CD14-positive monocyte (primary cell): Measurements from ENCODE around the gene PTPN13. TPM values are rescaled to one million over a fixed set of nuclear protein-coding genes. Genes with fewer than 3 reads are reported as not detected.

Experiments used
- DNase-seq, 3 donors: peaks; one replicate each; pipeline ENCODE4 v3.0.0-alpha.2; 2011 to 2022
- H2AFZ ChIP-seq: 2 replicates; pipeline ENCODE4 v1.6.0; 2012; ENCODE audit warnings: mild to moderate bottlenecking, low read depth, low read length, inconsistent platforms; ENCODE audit not compliant: insufficient read depth, poor library complexity, severe bottlenecking
- H3K27ac ChIP-seq, 2 donors: 1 replicate in 1 of 2; 2 replicates in 1 of 2; pipeline ENCODE4 v1.5.1; 2012 to 2013; ENCODE audit warnings: low read length in 2 of 2, control low read depth in 1 of 2, inconsistent platforms in 1 of 2, low read depth in 1 of 2, mild to moderate bottlenecking in 1 of 2
- H3K27me3 ChIP-seq, 2 donors: one replicate each; pipeline versions ENCODE4 v1.6.0 to v1.6.1; 2011 to 2013; ENCODE audit warnings: low read length in 2 of 2; ENCODE audit not compliant: control insufficient read depth in 2 of 2, insufficient read depth in 2 of 2
- H3K36me3 ChIP-seq, 2 donors: replicated peaks in 1 of 2; 1 replicate in 1 of 2; 2 replicates in 1 of 2; pipeline versions ENCODE4 v1.5.1 to v1.6.1; 2012 to 2013; ENCODE audit warnings: low read length in 2 of 2, control low read depth in 1 of 2, inconsistent platforms in 1 of 2, mild to moderate bottlenecking in 1 of 2; ENCODE audit not compliant: insufficient read depth in 2 of 2, control insufficient read depth in 1 of 2
- H3K4me1 ChIP-seq, 2 donors: 1 replicate in 1 of 2; 2 replicates in 1 of 2; pipeline versions ENCODE4 v1.5.1 to v1.6.1; 2012 to 2013; ENCODE audit warnings: low read length in 2 of 2, control low read depth in 1 of 2, inconsistent platforms in 1 of 2, mild to moderate bottlenecking in 1 of 2, moderate library complexity in 1 of 2; ENCODE audit not compliant: insufficient read depth in 2 of 2, control insufficient read depth in 1 of 2
- H3K4me2 ChIP-seq: replicated peaks from 2 replicates; pipeline ENCODE3; 2012; ENCODE audit warnings: low read length, moderate library complexity, mild to moderate bottlenecking; ENCODE audit not compliant: poor library complexity, severe bottlenecking; ENCODE audit errors: extremely low read depth
- H3K4me3 ChIP-seq, 3 experiments: fragments of 200-600 bp in 1 of 3; sonication (generic) in 1 of 3; replicated peaks in 1 of 3; 1 replicate in 2 of 3; 2 replicates in 1 of 3; pipeline ENCODE4 v1.5.1; 2011 to 2013; ENCODE audit warnings: low read length in 3 of 3, mild to moderate bottlenecking in 3 of 3, control low read depth in 2 of 3, low read depth in 2 of 3, inconsistent platforms in 1 of 3, moderate library complexity in 1 of 3
- H3K79me2 ChIP-seq: 2 replicates; pipeline ENCODE4 v1.6.0; 2012; ENCODE audit warnings: mild to moderate bottlenecking, control low read depth, inconsistent platforms, low read length, moderate library complexity; ENCODE audit not compliant: insufficient read depth
- H3K9ac ChIP-seq: 2 replicates; pipeline ENCODE4 v1.6.0; 2017; ENCODE audit warnings: low read length, mild to moderate bottlenecking; ENCODE audit not compliant: insufficient read depth, poor library complexity, severe bottlenecking
- H3K9me3 ChIP-seq, 2 donors: replicated peaks in 1 of 2; 1 replicate in 1 of 2; 2 replicates in 1 of 2; pipeline versions ENCODE4 v1.5.1 to v1.6.1; 2012 to 2013; ENCODE audit warnings: low read length in 2 of 2, control low read depth in 1 of 2; ENCODE audit not compliant: control insufficient read depth in 1 of 2, insufficient read depth in 1 of 2
- H4K20me1 ChIP-seq: 2 replicates; pipeline ENCODE4 v1.6.0; 2012; ENCODE audit warnings: mild to moderate bottlenecking, low read length, control low read depth, moderate library complexity; ENCODE audit not compliant: insufficient read depth
- H3K27ac Mint-ChIP-seq, 7 donors: one replicate each; pipeline ENCODE4 v1.8.0; 2020; ENCODE audit warnings: mild to moderate bottlenecking in 7 of 7, mixed read lengths in 7 of 7, moderate library complexity in 6 of 7, inconsistent platforms in 2 of 7
- H3K27me3 Mint-ChIP-seq, 3 donors: one replicate each; pipeline ENCODE4 v1.8.0; 2021 to 2022; ENCODE audit warnings: low read depth in 3 of 3, mild to moderate bottlenecking in 3 of 3, mixed read lengths in 3 of 3, moderate library complexity in 3 of 3, inconsistent platforms in 1 of 3
- H3K36me3 Mint-ChIP-seq, 2 donors: one replicate each; pipeline ENCODE4 v1.8.0; 2020; ENCODE audit warnings: mixed read lengths in 2 of 2, inconsistent platforms in 1 of 2, mild to moderate bottlenecking in 1 of 2
- H3K4me1 Mint-ChIP-seq: one replicate; pipeline ENCODE4 v1.8.0; 2020; ENCODE audit warnings: mild to moderate bottlenecking, mixed read lengths
- H3K4me3 Mint-ChIP-seq, 2 donors: one replicate each; pipeline ENCODE4 v1.8.0; 2020; ENCODE audit warnings: mild to moderate bottlenecking in 2 of 2, mixed read lengths in 2 of 2, moderate library complexity in 1 of 2
- H3K9me3 Mint-ChIP-seq, 7 donors: one replicate each; pipeline ENCODE4 v1.8.0; 2020 to 2022; ENCODE audit warnings: mixed read lengths in 7 of 7, mild to moderate bottlenecking in 6 of 7, moderate library complexity in 6 of 7, inconsistent platforms in 2 of 7
- WGBS: methylation state at CpG from one replicate; pipeline ENCODE4 v1.1.5; 2013; ENCODE audit warnings: missing lambda C conversion rate; ENCODE audit not compliant: insufficient coverage; 5-methylcytosine and 5-hydroxymethylcytosine counted together
- intact Hi-C, 2 donors: fragments of 100-400 bp; cut with micrococcal nuclease; formaldehyde crosslinking; loops; one replicate each; pipeline versions ENCODE4 v1.15.0 to v1.15.1; 2023
- polyA plus RNA-seq, 3 donors: library from polyadenylated mRNA; depleted of rRNA in 1 of 3; unstranded in 2 of 3; stranded (reverse) in 1 of 3; fragments of 300-500 nt in 2 of 3; fragments of >200 nt in 1 of 3; fragmentation: Illumina TruSeq in 2 of 3; gene quantifications; 1 replicate in 2 of 3; 2 replicates in 1 of 3; pipeline ENCODE4 v1.2.3, GENCODE V29; 2012 to 2021
- TF ChIP-seq, protein P1 (sequence below): fragments of 200-600 bp; IDR thresholded peaks from one replicate; pipeline ENCODE4 v1.8.0; 2022; ENCODE audit warnings: antibody characterized with exemption, mild to moderate bottlenecking

PTPN13 gene
- polyA plus RNA-seq, 3 donors, result 0.04 to 1.0 (median 0.35) TPM

DNA sequence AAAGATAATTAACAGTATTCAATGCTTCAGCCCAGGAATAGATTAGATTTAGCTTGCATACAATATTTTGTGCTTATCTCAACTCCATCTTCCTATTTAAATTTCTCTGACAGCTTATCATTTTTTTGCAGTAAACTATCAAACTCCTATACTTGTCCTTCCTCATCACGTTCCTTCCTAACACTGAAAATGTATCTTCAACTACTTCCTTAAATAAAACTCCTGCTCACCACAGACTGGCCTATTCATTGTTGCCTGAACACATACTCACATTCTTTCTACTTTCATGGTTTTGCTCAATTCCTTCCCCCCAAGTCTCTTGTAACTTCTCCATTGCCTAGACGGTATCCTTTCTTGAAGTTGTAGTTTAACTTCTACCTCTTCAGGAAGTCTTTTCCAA, 28.5 kb upstream of the PTPN13 start:
- H3K27ac Mint-ChIP-seq, result no peak overlapping the region
- Histone ChIP-seq H3K27ac (no peak overlapping the region), H3K4me1 (peaks cover 11 to 14% of the 10 kb centered on the region in 2 donors), H3K79me2 (no peaks in the 10 kb centered on the region), H3K4me3 (no peak overlapping the region), H3K36me3 (no peaks in the 10 kb centered on the region), H4K20me1 (no peaks in the 10 kb centered on the region), H2AFZ (no peak overlapping the region), H3K27me3 (peaks cover 0 to 2% of the 10 kb centered on the region in 2 donors), H3K9me3 (no peaks in the 10 kb centered on the region), H3K4me2 (no peak overlapping the region), H3K9ac (no peak overlapping the region)
- 0% methylated on average over 1 of the region's 2 CpGs for WGBS
- no peaks in the 10 kb centered on the region for H3K9me3 Mint-ChIP-seq
- H3K36me3 Mint-ChIP-seq, result no peaks in the 10 kb centered on the region
- no peak overlapping the region for H3K4me3 Mint-ChIP-seq
- intact Hi-C loops, result no loop called here
- peaks cover 0 to 14% (median 8%) of the 10 kb centered on the region in 3 donors for H3K27me3 Mint-ChIP-seq
- H3K4me1 Mint-ChIP-seq, result peaks cover 16% of the 10 kb centered on the region
- TF ChIP-seq, protein P1, sequence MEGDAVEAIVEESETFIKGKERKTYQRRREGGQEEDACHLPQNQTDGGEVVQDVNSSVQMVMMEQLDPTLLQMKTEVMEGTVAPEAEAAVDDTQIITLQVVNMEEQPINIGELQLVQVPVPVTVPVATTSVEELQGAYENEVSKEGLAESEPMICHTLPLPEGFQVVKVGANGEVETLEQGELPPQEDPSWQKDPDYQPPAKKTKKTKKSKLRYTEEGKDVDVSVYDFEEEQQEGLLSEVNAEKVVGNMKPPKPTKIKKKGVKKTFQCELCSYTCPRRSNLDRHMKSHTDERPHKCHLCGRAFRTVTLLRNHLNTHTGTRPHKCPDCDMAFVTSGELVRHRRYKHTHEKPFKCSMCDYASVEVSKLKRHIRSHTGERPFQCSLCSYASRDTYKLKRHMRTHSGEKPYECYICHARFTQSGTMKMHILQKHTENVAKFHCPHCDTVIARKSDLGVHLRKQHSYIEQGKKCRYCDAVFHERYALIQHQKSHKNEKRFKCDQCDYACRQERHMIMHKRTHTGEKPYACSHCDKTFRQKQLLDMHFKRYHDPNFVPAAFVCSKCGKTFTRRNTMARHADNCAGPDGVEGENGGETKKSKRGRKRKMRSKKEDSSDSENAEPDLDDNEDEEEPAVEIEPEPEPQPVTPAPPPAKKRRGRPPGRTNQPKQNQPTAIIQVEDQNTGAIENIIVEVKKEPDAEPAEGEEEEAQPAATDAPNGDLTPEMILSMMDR, result no peak
- peak in 2 of 3 donors; percentile 10 to 13 for DNase-seq

DNA sequence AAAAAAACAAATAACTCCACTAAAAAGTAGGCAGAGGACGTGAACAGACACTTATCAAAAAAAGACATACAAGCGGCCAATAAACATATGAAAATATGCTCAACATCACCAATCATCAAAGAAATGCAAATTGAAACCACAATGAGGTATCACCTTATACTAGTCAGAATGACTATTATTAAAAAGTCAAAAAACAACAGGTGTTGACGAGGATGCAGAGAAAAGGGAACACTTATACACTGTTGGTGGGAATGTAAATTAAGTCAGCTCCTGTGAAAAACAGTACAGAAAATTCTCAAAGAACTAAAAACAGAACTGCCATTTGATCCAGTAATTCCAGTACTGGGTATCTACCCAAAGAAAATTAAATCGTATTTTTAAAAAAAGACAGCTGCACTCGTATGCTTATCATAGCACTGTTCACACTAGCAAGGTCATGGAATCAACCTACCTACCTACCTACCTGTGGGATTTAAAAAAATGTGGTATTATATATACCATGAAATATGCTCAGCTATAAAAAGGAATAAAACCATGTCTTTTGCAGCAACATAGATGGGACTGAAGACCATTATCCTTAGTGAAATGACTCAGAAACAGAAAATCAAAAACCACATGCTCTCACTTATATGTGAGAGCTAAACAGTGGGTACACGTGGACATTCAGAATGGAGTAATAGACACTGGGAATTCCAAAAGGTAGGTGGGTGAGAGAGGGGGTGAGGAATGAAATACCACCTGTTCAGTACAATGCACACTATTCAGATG, 24.8 kb upstream of the PTPN13 start:
- WGBS, result no CpG with 5 or more reads among the region's 6 CpGs
- H2AFZ ChIP-seq, result no peak overlapping the region
- H3K4me3 ChIP-seq, result no peak overlapping the region
- Mint-ChIP-seq H3K4me3 (no peak overlapping the region), H3K4me1 (peaks cover 5% of the 10 kb centered on the region), H3K9me3 (no peaks in the 10 kb centered on the region), H3K27me3 (peaks cover 2 to 5% (median 5%) of the 10 kb centered on the region in 3 donors), H3K36me3 (no peaks in the 10 kb centered on the region), H3K27ac (no peak overlapping the region)
- no peak overlapping the region for H3K27ac ChIP-seq
- no peaks in the 10 kb centered on the region for H3K79me2 ChIP-seq
- H4K20me1 ChIP-seq, result no peaks in the 10 kb centered on the region
- TF ChIP-seq, protein P1, result no peak
- H3K4me2 ChIP-seq, result no peak overlapping the region
- H3K27me3 ChIP-seq, result no peaks in the 10 kb centered on the region
- intact Hi-C loops, result no loop called here
- no peak overlapping the region for H3K9ac ChIP-seq
- H3K36me3 ChIP-seq, result no peaks in the 10 kb centered on the region
- H3K9me3 ChIP-seq, result no peaks in the 10 kb centered on the region
- H3K4me1 ChIP-seq, result peaks cover 6 to 7% of the 10 kb centered on the region in 2 donors
- DNase-seq, result no peak
